ENCODE data around the gene FBXO39.
"Not testable (repeated sequence)": the region's sequence is repeated elsewhere in the genome, so short reads cannot be mapped to it uniquely, and the experiment has no call there.

Gene FBXO39

GRCh38 chr17:6815775-6816174 lies 39.8 kb downstream of the FBXO39 start:
- H3K9me3 ChIP-seq (ENCODE audit: control insufficient read depth, low read length) = no peaks in the 10 kb centered on the region
- 78 to 85% methylated on average over 6 to 7 of the region's 10 CpGs for WGBS, 2 experiments (ENCODE audit: insufficient coverage in 2 of 2)
- no peaks in the 10 kb centered on the region for H3K4me1 ChIP-seq (ENCODE audit: control insufficient read depth, insufficient read depth, low read length, poor library complexity, severe bottlenecking)
- H3K4me3 ChIP-seq (ENCODE audit: extremely low read depth, insufficient read depth, low read length, poor library complexity, severe bottlenecking) = no peak overlapping the region
- H3K36me3 ChIP-seq (ENCODE audit: control insufficient read depth, insufficient read depth, low read length) = no peaks in the 10 kb centered on the region
- no peak overlapping the region for H3K27ac ChIP-seq (ENCODE audit: low read depth, low read length, severe bottlenecking)

- WGBS, 2 experiments (ENCODE audit: insufficient coverage in 2 of 2) = 90 to 100% methylated on average over 1 to 2 of the region's 3 CpGs
- not testable (repeated sequence) for H3K4me3 ChIP-seq (ENCODE audit: extremely low read depth, insufficient read depth, low read length, poor library complexity, severe bottlenecking); H3K9me3 ChIP-seq (ENCODE audit: control insufficient read depth, low read length); H3K27ac ChIP-seq (ENCODE audit: low read depth, low read length, severe bottlenecking); H3K36me3 ChIP-seq (ENCODE audit: control insufficient read depth, insufficient read depth, low read length); H3K4me1 ChIP-seq (ENCODE audit: control insufficient read depth, insufficient read depth, low read length, poor library complexity, severe bottlenecking)
Observed at GRCh38 chr17:6816368-6816767, 40.4 kb downstream of the FBXO39 start.

GRCh38 chr17:6818938-6819337 lies 42.9 kb downstream of the FBXO39 start:
- Histone ChIP-seq H3K27ac (ENCODE audit: low read depth, low read length, severe bottlenecking) (no peak overlapping the region), H3K4me1 (ENCODE audit: control insufficient read depth, insufficient read depth, low read length, poor library complexity, severe bottlenecking) (no peaks in the 10 kb centered on the region), H3K36me3 (ENCODE audit: control insufficient read depth, insufficient read depth, low read length) (no peaks in the 10 kb centered on the region), H3K9me3 (ENCODE audit: control insufficient read depth, low read length) (no peaks in the 10 kb centered on the region), H3K4me3 (ENCODE audit: extremely low read depth, insufficient read depth, low read length, poor library complexity, severe bottlenecking) (no peak overlapping the region)
- WGBS, 2 experiments (ENCODE audit: insufficient coverage in 2 of 2) = 88 to 100% methylated on average over 2 to 3 of the region's 3 CpGs

GRCh38 chr17:6823011-6823442 lies 47.0 kb downstream of the FBXO39 start:
- H3K36me3 ChIP-seq (ENCODE audit: control insufficient read depth, insufficient read depth, low read length) = no peaks in the 10 kb centered on the region
- no peak overlapping the region for H3K4me3 ChIP-seq (ENCODE audit: extremely low read depth, insufficient read depth, low read length, poor library complexity, severe bottlenecking)
- no peaks in the 10 kb centered on the region for H3K9me3 ChIP-seq (ENCODE audit: control insufficient read depth, low read length)
- peak overlapping the region; percentile 60 for H3K27ac ChIP-seq (ENCODE audit: low read depth, low read length, severe bottlenecking)
- no peaks in the 10 kb centered on the region for H3K4me1 ChIP-seq (ENCODE audit: control insufficient read depth, insufficient read depth, low read length, poor library complexity, severe bottlenecking)

GRCh38 chr17:6830383-6830986 lies 54.5 kb downstream of the FBXO39 start:
- 57% methylated on average over 1 of the region's 7 CpGs; no CpG with 5 or more reads in 1 of the 2 experiments for WGBS, 2 experiments (ENCODE audit: insufficient coverage in 2 of 2)
- Histone ChIP-seq H3K4me3 (ENCODE audit: extremely low read depth, insufficient read depth, low read length, poor library complexity, severe bottlenecking) (no peak overlapping the region), H3K4me1 (ENCODE audit: control insufficient read depth, insufficient read depth, low read length, poor library complexity, severe bottlenecking) (no peaks in the 10 kb centered on the region)

GRCh38 chr17:6831661-6832263 lies 55.7 kb downstream of the FBXO39 start, which contains the start of gene TEKT1:
TSS of gene TEKT1 (minus strand) at chr17:6831729. CDS start at chr17:6830376, 1,353 bp downstream.
- Histone ChIP-seq H3K9me3 (ENCODE audit: control insufficient read depth, low read length) (no peaks in the 10 kb centered on the region), H3K27ac (ENCODE audit: low read depth, low read length, severe bottlenecking) (peak within 1 kb of the TSS; percentile 57), H3K36me3 (ENCODE audit: control insufficient read depth, insufficient read depth, low read length) (no peaks in the 10 kb centered on the region), H3K4me1 (ENCODE audit: control insufficient read depth, insufficient read depth, low read length, poor library complexity, severe bottlenecking) (no peaks in the 10 kb centered on the region), H3K4me3 (ENCODE audit: extremely low read depth, insufficient read depth, low read length, poor library complexity, severe bottlenecking) (peak within 1 kb of the TSS; percentile 38)
- WGBS, 2 experiments (ENCODE audit: insufficient coverage in 2 of 2) = 1 to 2% methylated on average over 29 to 30 of the region's 35 CpGs

More at GRCh38 chr17:6830383-6830986, 54.5 kb downstream of the FBXO39 start:
- Histone ChIP-seq H3K36me3 (ENCODE audit: control insufficient read depth, insufficient read depth, low read length) (no peaks in the 10 kb centered on the region), H3K9me3 (ENCODE audit: control insufficient read depth, low read length) (no peaks in the 10 kb centered on the region), H3K27ac (ENCODE audit: low read depth, low read length, severe bottlenecking) (no peak overlapping the region)
